Stomach smooth muscle (tissue), 2 donors: ENCODE measurements around the gene PARD3B.

Source experiments
- H3K27ac ChIP-seq: one replicate; pipeline ENCODE4 v1.7.0; 2013; ENCODE audit warnings: mild to moderate bottlenecking, low read length, inconsistent platforms
- H3K27me3 ChIP-seq, 2 donors: one replicate each; pipeline ENCODE4 v1.7.0; 2013; ENCODE audit warnings: low read length in 2 of 2; ENCODE audit not compliant: insufficient read depth in 2 of 2, control insufficient read depth in 1 of 2
- H3K36me3 ChIP-seq, 2 donors: one replicate each; pipeline ENCODE4 v1.7.0; 2013; ENCODE audit warnings: low read length in 2 of 2; ENCODE audit not compliant: control insufficient read depth in 2 of 2, insufficient read depth in 2 of 2
- H3K4me1 ChIP-seq: one replicate; pipeline ENCODE4 v1.7.0; 2013; ENCODE audit warnings: low read length; ENCODE audit not compliant: control insufficient read depth, insufficient read depth
- H3K4me3 ChIP-seq, 2 donors: one replicate each; pipeline ENCODE4 v1.7.0; 2013; ENCODE audit warnings: low read length in 2 of 2
- H3K9ac ChIP-seq, 2 donors: one replicate each; pipeline ENCODE4 v1.7.0; 2013; ENCODE audit warnings: low read length in 2 of 2, mild to moderate bottlenecking in 1 of 2
- H3K9me3 ChIP-seq, 2 donors: one replicate each; pipeline ENCODE4 v1.7.0; 2013; ENCODE audit warnings: low read length in 2 of 2; ENCODE audit not compliant: control insufficient read depth in 2 of 2
- donor health status: healthy.
- donor health status: Pancreatic carcinoma.

Gene PARD3B

DNA sequence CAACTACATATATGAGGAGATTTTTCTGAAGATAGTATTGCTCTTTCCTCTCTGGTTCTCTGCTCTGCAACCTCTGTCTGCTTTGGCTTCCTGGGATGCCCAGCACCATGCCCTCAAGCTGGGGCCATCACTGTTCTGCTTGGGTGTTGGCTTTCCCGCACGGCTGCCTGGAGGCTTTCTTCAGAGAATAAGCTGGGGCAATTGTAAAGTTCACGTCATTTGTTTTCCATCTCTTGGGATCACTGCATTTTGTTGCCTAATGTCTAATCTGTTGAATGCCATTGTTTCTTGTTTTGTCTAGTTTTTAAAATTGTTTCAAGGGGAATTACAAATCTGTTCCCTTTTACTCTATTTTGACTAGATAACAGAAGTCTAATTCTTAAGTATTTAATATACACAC lies 699.7 kb downstream of the PARD3B start:
- no peaks in the 10 kb centered on the region for H3K36me3 ChIP-seq
- H3K27ac ChIP-seq: no peak overlapping the region
- no peaks in the 10 kb centered on the region for H3K27me3 ChIP-seq
- no peak overlapping the region for H3K4me3 ChIP-seq
- no peak overlapping the region for H3K9ac ChIP-seq
- H3K9me3 ChIP-seq: no peaks in the 10 kb centered on the region
- H3K4me1 ChIP-seq: no peaks in the 10 kb centered on the region

DNA sequence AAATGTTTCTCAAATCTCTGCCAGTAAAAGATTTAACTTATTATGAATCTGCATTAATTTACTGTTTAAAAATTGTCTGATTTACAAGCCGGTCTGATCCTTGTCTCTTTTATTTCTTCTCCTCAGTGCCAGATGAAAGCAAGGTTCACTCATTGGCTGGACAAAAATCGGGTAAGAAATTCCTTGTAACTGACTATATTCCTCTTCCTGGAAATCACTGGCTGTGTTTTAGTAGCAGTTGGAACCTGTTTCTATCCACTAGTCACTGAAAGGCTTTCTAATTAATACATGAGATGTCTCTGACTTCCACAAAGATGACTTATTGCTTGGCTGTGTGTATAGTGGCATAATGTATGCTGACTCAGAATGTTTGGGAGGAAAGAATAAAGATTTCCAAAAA lies 700.4 kb downstream of the PARD3B start:
- no peaks in the 10 kb centered on the region for H3K27me3 ChIP-seq
- no peak overlapping the region for H3K9ac ChIP-seq
- H3K27ac ChIP-seq: no peak overlapping the region
- no peaks in the 10 kb centered on the region for H3K4me1 ChIP-seq
- no peaks in the 10 kb centered on the region for H3K36me3 ChIP-seq
- H3K9me3 ChIP-seq: no peaks in the 10 kb centered on the region
- no peak overlapping the region for H3K4me3 ChIP-seq

DNA sequence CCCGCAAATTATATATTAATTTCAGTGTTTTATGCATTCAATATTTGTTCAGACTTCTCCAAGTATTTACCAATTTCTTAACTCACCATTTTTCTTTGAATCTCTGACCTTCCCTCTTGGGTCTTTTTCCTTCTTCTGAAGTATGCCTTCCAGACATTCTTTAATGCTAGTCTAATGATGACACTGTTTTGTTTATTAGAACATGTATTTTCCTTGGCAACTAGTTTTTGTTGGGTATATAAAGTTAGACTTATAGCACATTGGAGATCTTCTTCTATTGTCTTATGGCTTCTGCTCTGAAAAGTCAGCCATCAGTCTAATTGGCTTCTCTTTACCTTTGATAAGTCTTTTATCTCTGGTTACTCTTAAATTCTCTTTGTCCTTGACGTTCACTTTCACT lies 713.8 kb downstream of the PARD3B start:
- Histone ChIP-seq H3K9ac (no peak overlapping the region), H3K27me3 (no peaks in the 10 kb centered on the region), H3K9me3 (no peaks in the 10 kb centered on the region), H3K4me3 (no peak overlapping the region), H3K27ac (no peak overlapping the region), H3K36me3 (no peaks in the 10 kb centered on the region), H3K4me1 (no peaks in the 10 kb centered on the region)

DNA sequence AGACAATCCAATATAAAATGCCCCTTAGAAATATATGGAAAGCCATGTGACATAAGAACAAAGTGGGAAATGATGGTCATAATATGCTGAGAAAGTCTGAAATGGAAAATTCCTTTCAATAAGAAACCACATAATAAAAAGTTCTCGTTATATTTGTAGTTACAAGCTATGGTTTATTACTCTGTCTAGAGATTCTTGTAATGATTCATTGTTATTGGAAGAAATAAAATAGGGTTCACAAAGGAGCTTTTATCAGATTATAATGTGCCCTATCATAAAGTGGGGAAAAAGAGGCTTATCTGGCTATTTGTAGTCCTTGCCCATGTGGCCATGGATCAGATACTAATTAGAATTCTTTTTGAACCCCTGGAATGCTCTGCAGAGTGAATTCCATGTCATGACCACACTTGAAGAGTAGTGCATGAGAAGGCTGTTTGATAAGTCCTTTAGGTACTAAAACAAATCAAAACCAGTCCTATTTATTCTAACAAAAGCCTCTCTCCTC lies 716.3 kb downstream of the PARD3B start:
- Histone ChIP-seq H3K27me3 (no peaks in the 10 kb centered on the region), H3K9ac (no peak overlapping the region), H3K27ac (no peak overlapping the region), H3K9me3 (no peaks in the 10 kb centered on the region), H3K4me3 (no peak overlapping the region), H3K36me3 (no peaks in the 10 kb centered on the region), H3K4me1 (no peaks in the 10 kb centered on the region)

DNA sequence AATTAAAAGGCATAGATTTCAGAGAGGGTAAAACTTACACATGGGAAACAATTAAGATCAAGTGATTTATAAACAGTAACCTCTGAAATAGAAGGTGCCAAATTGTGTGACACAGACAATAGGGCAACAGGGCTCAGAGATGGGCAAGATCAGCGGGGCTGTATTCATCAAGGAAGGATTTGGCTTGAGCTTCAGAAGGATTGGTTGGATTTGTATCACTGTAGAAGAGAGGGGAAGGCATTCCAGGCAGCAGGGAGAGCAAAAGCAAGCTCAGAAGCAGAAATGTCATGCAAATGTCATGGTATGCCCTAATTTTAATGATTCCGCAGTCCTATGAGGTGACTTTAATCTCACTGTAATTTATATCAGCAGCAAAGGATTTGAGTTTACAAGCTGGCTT lies 722.0 kb downstream of the PARD3B start:
- no peaks in the 10 kb centered on the region for H3K36me3 ChIP-seq
- H3K9ac ChIP-seq: no peak overlapping the region
- H3K27me3 ChIP-seq: no peaks in the 10 kb centered on the region
- H3K9me3 ChIP-seq: no peaks in the 10 kb centered on the region
- H3K27ac ChIP-seq: no peak overlapping the region
- no peak overlapping the region for H3K4me3 ChIP-seq
- H3K4me1 ChIP-seq: no peaks in the 10 kb centered on the region

DNA sequence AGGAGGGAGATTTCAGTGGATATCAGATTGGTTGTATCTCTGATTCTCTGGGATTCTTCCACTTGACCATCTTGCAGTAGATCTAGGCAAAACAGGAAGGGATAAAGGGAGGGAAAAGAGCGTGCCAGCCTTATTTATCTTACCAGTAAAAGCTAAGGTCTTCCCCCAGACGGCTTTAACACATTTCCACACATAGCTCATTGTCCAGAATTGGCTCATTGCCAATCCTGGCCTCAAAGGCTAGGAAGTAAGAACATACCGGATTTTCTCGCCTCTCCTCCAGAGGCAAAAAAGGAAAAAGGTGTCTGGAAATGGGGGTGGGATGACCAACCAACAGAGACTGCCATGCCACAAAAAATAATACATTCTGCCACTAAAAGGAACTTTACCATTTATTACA lies 725.4 kb downstream of the PARD3B start:
- no peaks in the 10 kb centered on the region for H3K4me1 ChIP-seq
- no peaks in the 10 kb centered on the region for H3K9me3 ChIP-seq
- H3K27me3 ChIP-seq: no peaks in the 10 kb centered on the region
- H3K4me3 ChIP-seq: no peak overlapping the region
- no peaks in the 10 kb centered on the region for H3K36me3 ChIP-seq
- no peak overlapping the region for H3K27ac ChIP-seq
- no peak overlapping the region for H3K9ac ChIP-seq

DNA sequence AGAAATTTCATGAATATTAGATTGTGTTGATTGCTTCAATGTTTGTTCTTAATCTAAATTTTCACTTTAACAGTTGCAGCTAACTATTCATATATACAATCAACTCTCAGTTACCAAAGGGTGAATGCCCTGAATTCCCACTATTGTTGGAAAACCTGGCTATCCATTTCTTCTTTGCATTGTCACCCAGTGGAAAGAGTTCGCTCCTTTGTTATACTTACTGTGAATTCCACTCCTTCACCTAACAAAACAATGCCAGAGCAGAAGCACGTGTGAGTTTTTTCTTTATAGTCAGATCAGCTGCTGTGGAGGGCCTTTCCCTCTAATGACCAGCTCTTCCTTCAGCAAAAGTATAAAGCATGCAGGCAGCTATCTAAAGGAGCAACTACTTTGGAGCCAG lies 727.9 kb downstream of the PARD3B start:
- Histone ChIP-seq H3K27ac (no peak overlapping the region), H3K36me3 (no peaks in the 10 kb centered on the region), H3K4me3 (no peak overlapping the region), H3K27me3 (no peaks in the 10 kb centered on the region), H3K9me3 (no peaks in the 10 kb centered on the region), H3K4me1 (no peaks in the 10 kb centered on the region), H3K9ac (no peak overlapping the region)

DNA sequence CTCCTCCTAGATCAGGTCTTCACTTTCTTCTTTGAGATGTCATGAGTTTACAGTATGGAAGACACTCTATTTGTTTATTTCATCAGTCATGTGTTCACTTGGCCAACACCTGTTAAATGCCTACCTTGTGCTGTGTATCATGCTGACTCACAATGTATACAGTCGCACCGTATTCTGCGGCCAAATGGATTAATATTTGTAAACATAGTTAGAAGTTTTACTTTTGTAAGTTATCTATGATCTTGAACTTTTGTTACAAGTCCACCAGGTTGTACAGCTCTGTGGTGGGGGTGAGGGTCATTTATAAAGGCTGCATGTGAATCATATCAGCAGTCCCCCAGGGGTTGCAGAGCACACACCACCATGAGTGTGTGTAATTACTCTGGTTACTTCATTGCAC lies 728.4 kb downstream of the PARD3B start:
- no peak overlapping the region for H3K9ac ChIP-seq

DNA sequence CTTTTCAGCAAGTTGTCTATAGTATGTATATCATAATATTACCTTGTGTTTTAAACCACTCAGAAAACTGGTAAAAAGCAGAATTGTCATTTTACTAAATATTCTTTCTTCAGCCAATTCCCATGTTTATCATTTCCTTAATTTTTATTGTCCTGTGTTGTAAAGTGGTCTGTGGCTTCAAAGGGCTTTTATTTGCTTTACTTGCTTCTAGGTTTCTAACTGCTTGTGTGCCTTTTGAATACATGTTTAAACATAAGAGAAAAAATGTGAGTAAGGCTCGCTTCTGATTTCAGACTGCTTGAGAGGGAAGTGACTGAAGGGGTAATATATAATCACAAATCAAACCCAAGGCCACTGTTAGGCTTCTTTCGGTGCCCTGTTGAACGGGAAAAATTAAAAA lies 729.5 kb downstream of the PARD3B start:
- no peak overlapping the region for H3K27ac ChIP-seq
- H3K9me3 ChIP-seq: no peaks in the 10 kb centered on the region

More for the DNA sequence above, 728.4 kb downstream of the PARD3B start:
- H3K27me3 ChIP-seq: no peaks in the 10 kb centered on the region
- H3K9me3 ChIP-seq: no peaks in the 10 kb centered on the region
- H3K27ac ChIP-seq: no peak overlapping the region
- no peak overlapping the region for H3K4me3 ChIP-seq
- H3K4me1 ChIP-seq: no peaks in the 10 kb centered on the region
- H3K36me3 ChIP-seq: no peaks in the 10 kb centered on the region

DNA sequence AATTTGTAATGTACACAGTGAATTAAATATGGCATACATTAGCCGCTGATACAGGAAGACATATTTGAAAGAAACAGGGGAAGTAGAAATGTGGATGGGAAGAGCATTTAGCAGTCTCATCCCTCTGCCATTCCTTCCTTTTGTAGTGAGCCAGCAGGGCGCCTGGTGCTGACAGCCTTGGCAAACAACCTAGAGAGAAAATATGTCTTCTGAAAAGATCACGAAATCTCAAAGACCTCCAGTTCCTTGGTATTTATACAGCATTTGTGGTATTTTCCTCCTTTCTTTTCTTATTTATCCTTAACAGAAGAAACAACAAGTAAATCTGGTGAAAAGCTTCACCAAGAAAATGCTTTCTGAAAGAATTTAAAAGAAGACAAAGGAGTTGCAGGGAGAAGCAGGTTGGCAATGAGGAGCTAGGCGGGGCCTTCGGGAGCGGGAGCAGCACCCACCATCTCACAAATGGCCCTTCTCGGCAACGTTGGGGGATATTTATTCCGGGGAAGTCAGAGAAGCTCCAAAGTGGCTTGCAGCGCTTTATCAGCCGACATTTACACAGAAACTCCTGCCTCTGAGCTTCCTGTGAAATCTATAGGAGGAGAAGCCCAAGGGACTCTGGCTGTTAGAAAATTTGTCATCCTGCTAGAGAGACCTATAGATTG lies 731.0 kb downstream of the PARD3B start:
- Histone ChIP-seq H3K36me3 (no peaks in the 10 kb centered on the region), H3K27ac (no peak overlapping the region), H3K9me3 (no peaks in the 10 kb centered on the region), H3K4me1 (no peaks in the 10 kb centered on the region), H3K9ac (no peak overlapping the region), H3K4me3 (no peak overlapping the region), H3K27me3 (no peaks in the 10 kb centered on the region)

More for the DNA sequence above, 729.5 kb downstream of the PARD3B start:
- H3K36me3 ChIP-seq: no peaks in the 10 kb centered on the region
- H3K27me3 ChIP-seq: no peaks in the 10 kb centered on the region
- no peak overlapping the region for H3K9ac ChIP-seq
- no peak overlapping the region for H3K4me3 ChIP-seq
- no peaks in the 10 kb centered on the region for H3K4me1 ChIP-seq

DNA sequence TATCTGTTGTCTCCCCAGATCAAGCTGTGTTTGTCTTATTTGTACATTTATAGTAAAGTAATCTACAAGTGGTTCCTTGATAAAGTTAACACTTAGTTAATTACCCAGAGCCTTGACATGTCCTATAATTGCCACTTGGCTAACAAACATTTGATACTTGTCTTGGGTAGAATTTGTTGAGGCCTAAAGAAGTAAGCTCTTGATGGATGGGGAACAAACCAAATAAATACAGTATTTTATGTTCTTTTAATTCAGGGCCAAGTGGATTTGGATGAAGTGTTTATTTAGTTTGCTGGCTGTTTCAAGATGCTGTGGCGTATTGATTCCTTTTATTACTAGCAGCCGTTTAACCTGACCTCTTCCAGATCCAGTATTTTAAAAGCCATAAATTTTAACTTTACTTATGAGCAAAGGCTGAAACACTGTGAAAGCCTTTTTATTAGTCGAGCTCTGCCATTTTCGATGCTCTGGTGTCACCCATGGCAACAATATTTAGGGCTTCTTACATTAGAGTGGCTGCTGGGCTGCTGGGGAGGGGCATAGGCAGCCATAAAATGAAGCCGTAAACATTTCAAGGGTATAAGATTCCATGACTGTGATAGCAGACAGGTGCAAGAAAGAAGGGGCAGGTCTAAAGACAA lies 735.4 kb downstream of the PARD3B start:
- H3K27ac ChIP-seq: no peak overlapping the region
- no peaks in the 10 kb centered on the region for H3K9me3 ChIP-seq
- no peaks in the 10 kb centered on the region for H3K4me1 ChIP-seq
- H3K36me3 ChIP-seq: no peaks in the 10 kb centered on the region
- no peak overlapping the region for H3K4me3 ChIP-seq
- H3K27me3 ChIP-seq: no peaks in the 10 kb centered on the region
- no peak overlapping the region for H3K9ac ChIP-seq
